ENCODE data around the gene ANKRD13B. TPM values are rescaled to one million over a fixed set of nuclear protein-coding genes. Genes with fewer than 3 reads are reported as not detected.
"Not testable (repeated sequence)": the region's sequence is repeated elsewhere in the genome, so short reads cannot be mapped to it uniquely, and the experiment has no call there.

ANKRD13B gene
- 9.4 TPM for total RNA-seq

DNA sequence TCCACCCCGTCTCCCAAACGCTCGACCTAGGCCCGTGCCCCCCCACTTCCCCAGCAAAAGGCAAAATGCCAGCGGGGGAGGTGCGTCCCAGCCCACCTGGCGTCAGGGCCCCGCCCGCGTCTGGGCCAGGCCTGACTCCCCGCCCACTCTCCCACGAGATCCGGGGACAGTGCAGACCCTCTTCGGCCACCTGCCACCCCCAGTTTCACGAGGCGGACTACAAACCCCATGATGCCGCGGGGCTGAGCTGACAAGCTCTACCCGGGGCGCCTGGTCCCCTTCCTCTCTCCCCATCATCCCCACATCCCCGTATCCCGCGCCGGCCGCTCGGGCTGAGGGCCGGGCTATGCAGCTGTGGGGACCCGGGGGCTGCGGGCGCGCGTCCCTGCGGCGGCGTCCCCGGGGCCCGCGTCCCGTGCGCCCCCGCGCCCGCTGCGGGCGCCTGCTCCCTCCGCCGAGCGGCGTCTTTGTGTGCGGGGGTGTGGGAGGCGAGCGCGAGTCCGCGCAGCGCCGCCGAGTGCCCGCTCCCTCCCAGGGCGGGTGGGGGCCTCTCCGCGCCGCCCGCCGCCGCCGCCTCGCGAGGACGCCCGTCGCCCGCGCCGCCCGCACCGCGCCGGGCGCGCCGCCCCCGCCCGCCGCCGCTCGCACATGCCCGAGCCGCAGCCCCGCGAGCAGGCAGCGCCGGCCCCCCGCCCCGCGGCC, at the start of gene ANKRD13B:
Gene ANKRD13B, plus strand, starts transcription at position 283 of the 702 bp plus-strand sequence. CDS start 490 bp downstream, outside the sequence.
- Histone ChIP-seq H3K27ac (ENCODE audit: low read depth, low read length) (peak within 1 kb of the TSS; percentile 77), H3K36me3 (ENCODE audit: control insufficient read depth in 3 of 3, insufficient read depth in 3 of 3, low read length in 3 of 3) (no peaks in the 10 kb centered on the region), H3K4me3 (ENCODE audit: low read length in 3 of 3) (peak within 1 kb of the TSS; percentile 69 to 88 (median 81)), H3K27me3 (ENCODE audit: control insufficient read depth in 3 of 3, insufficient read depth in 3 of 3, low read length in 3 of 3) (no peaks in the 10 kb centered on the region), H3K9me3 (ENCODE audit: control insufficient read depth in 3 of 3, low read length in 3 of 3) (no peaks in the 10 kb centered on the region), H3K9ac (ENCODE audit: low read depth in 1 of 3, low read length in 3 of 3) (peak within 1 kb of the TSS; percentile 49 to 90 (median 52)), H3K4me1 (ENCODE audit: control insufficient read depth in 3 of 3, insufficient read depth in 3 of 3, low read length in 3 of 3) (peaks cover 59 to 71% (median 69%) of the 10 kb centered on the region in 3 donors)

DNA sequence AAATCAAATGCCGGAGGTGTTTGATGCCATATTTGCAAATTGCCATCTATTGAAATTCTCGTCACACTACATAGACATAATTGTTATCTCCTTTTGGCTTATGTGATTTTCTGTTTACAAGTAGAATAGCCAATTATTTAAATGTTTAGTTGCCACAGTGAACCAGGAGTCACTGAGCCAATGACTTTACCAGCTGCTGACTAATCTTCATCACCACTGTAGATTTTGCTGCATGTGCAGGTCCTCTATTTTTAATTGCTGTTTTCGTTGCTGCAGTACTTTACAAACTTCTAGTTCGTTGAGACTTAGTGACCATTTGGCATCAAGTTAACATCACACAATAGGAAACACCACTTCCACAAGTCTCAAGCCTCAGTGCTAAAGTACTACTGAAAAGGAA, 48.9 kb upstream of the ANKRD13B start:
- Histone ChIP-seq H3K9me3 (ENCODE audit: control insufficient read depth in 3 of 3, low read length in 3 of 3) (no peaks in the 10 kb centered on the region), H3K36me3 (ENCODE audit: control insufficient read depth in 3 of 3, insufficient read depth in 3 of 3, low read length in 3 of 3) (peaks cover 5 to 24% (median 19%) of the 10 kb centered on the region in 3 donors), H3K27ac (ENCODE audit: low read depth, low read length) (no peak overlapping the region), H3K4me1 (ENCODE audit: control insufficient read depth in 3 of 3, insufficient read depth in 3 of 3, low read length in 3 of 3) (peaks cover 0 to 2% (median 0%) of the 10 kb centered on the region in 3 donors), H3K4me3 (ENCODE audit: low read length in 3 of 3) (no peak overlapping the region), H3K27me3 (ENCODE audit: control insufficient read depth in 3 of 3, insufficient read depth in 3 of 3, low read length in 3 of 3) (no peaks in the 10 kb centered on the region), H3K9ac (ENCODE audit: low read depth in 1 of 3, low read length in 3 of 3) (no peak overlapping the region)

DNA sequence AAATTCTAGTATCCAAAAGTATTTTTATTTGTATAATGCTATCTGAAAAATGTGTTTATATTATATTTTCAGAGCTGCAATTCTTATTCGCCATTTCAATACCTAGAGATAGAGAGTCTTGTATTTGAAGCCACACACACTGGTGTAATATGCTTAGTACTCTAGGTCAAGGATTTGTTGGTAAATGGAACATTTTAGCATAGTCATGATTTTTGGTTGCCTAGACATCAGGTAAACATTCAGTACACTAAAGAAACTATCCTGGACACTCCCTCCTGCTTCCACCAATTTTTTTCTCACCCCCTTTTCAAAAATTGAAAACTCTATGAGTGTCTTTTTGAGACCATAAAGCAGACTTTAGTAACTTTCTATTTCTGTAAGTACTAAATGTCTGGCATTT, 46.8 kb upstream of the ANKRD13B start:
- no peaks in the 10 kb centered on the region for H3K27me3 ChIP-seq (ENCODE audit: control insufficient read depth in 3 of 3, insufficient read depth in 3 of 3, low read length in 3 of 3)
- H3K4me1 ChIP-seq (ENCODE audit: control insufficient read depth in 3 of 3, insufficient read depth in 3 of 3, low read length in 3 of 3): peaks cover 0 to 8% (median 6%) of the 10 kb centered on the region in 3 donors
- H3K36me3 ChIP-seq (ENCODE audit: control insufficient read depth in 3 of 3, insufficient read depth in 3 of 3, low read length in 3 of 3): peaks cover 5 to 23% (median 19%) of the 10 kb centered on the region in 3 donors
- no peaks in the 10 kb centered on the region for H3K9me3 ChIP-seq (ENCODE audit: control insufficient read depth in 3 of 3, low read length in 3 of 3)
- H3K4me3 ChIP-seq (ENCODE audit: low read length in 3 of 3): no peak overlapping the region
- no peak overlapping the region for H3K9ac ChIP-seq (ENCODE audit: low read depth in 1 of 3, low read length in 3 of 3)
- no peak overlapping the region for H3K27ac ChIP-seq (ENCODE audit: low read depth, low read length)

DNA sequence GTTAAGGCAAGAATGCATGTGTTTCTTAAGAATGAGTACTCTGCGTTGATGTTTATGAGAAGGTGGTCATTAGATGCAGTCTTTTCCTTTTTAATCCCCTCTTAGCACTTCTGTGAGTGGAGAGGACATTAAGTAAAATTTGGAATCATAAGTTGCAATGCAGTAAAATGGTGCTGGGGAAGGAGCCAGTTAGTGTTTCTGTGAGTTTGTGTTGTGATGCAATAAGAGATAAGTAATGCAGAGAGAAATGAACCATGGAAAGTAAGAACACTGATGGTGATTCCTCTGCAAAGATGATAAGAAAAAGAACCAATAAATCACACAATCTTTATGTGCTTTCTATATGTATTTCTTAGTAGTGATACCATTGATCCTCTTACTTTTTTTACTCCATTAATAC, 46.1 kb upstream of the ANKRD13B start:
- H3K4me3 ChIP-seq (ENCODE audit: low read length in 3 of 3): no peak overlapping the region
- no peaks in the 10 kb centered on the region for H3K27me3 ChIP-seq (ENCODE audit: control insufficient read depth in 3 of 3, insufficient read depth in 3 of 3, low read length in 3 of 3)
- no peaks in the 10 kb centered on the region for H3K9me3 ChIP-seq (ENCODE audit: control insufficient read depth in 3 of 3, low read length in 3 of 3)
- peaks cover 5 to 19% (median 19%) of the 10 kb centered on the region in 3 donors for H3K36me3 ChIP-seq (ENCODE audit: control insufficient read depth in 3 of 3, insufficient read depth in 3 of 3, low read length in 3 of 3)
- H3K4me1 ChIP-seq (ENCODE audit: control insufficient read depth in 3 of 3, insufficient read depth in 3 of 3, low read length in 3 of 3): peaks cover 0 to 8% (median 6%) of the 10 kb centered on the region in 3 donors
- no peak overlapping the region for H3K27ac ChIP-seq (ENCODE audit: low read depth, low read length)
- H3K9ac ChIP-seq (ENCODE audit: low read depth in 1 of 3, low read length in 3 of 3): no peak overlapping the region

DNA sequence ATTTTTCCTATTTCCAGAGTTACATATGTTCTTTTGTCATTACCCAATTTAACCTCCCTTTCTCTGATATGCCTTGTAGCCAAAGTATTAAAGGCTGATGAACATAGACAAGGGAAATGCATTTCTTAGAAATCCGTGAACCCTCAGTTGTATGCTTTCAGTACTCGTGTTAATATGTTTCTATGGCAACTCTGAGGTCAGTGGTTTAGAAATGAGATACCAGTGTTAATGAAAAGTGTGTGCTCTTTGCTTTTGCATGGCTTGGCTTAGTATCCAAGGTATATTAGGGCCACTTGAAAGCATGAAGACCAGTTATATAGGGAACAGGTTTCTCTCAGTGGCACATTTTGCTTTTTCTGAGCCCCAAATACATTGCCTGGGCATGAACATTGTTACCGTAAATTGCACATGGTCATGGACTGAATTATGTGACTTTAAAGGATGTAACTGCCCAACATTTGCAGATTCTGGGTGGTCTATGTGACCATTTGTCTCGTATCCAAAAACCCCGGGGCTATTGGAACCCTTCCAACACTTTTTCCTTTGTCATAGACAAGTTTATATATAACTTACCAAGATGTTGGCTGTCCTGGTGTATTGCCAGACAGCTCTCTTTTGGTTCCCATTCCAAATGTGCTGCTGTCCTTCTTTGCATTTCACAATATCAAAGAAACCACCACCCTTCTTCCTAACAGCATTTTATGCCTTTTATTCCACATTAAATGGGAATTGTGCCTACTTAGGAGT, 43.6 kb upstream of the ANKRD13B start:
- Histone ChIP-seq H3K9me3 (ENCODE audit: control insufficient read depth in 3 of 3, low read length in 3 of 3) (no peaks in the 10 kb centered on the region), H3K4me1 (ENCODE audit: control insufficient read depth in 3 of 3, insufficient read depth in 3 of 3, low read length in 3 of 3) (peaks cover 0 to 8% (median 6%) of the 10 kb centered on the region in 3 donors), H3K27ac (ENCODE audit: low read depth, low read length) (no peak overlapping the region), H3K9ac (ENCODE audit: low read depth in 1 of 3, low read length in 3 of 3) (no peak overlapping the region), H3K27me3 (ENCODE audit: control insufficient read depth in 3 of 3, insufficient read depth in 3 of 3, low read length in 3 of 3) (no peaks in the 10 kb centered on the region), H3K36me3 (ENCODE audit: control insufficient read depth in 3 of 3, insufficient read depth in 3 of 3, low read length in 3 of 3) (peaks cover 0 to 4% (median 0%) of the 10 kb centered on the region in 3 donors), H3K4me3 (ENCODE audit: low read length in 3 of 3) (no peak overlapping the region)

DNA sequence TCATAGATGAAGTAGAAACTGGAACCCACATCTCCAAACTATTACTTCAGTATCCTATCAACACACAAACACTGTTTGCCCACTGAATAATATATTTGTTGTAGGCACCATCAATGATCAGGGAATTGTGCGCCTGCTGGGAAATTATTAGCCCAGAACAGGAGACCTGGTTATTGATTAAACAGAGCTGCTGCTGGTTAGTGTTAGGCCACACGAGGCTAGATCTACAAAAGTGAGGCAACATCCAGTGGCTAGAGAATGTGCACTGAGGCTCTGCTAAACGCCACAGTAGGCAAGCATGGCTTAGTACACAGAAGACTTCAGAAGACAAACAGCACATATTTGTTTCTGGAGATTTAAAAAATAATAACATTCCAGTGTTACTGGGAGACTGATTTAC, 37.1 kb upstream of the ANKRD13B start:
- H3K4me1 ChIP-seq (ENCODE audit: control insufficient read depth in 3 of 3, insufficient read depth in 3 of 3, low read length in 3 of 3): no peaks in the 10 kb centered on the region
- no peaks in the 10 kb centered on the region for H3K36me3 ChIP-seq (ENCODE audit: control insufficient read depth in 3 of 3, insufficient read depth in 3 of 3, low read length in 3 of 3)
- no peaks in the 10 kb centered on the region for H3K27me3 ChIP-seq (ENCODE audit: control insufficient read depth in 3 of 3, insufficient read depth in 3 of 3, low read length in 3 of 3)
- H3K27ac ChIP-seq (ENCODE audit: low read depth, low read length): no peak overlapping the region
- no peak overlapping the region for H3K4me3 ChIP-seq (ENCODE audit: low read length in 3 of 3)
- no peak overlapping the region for H3K9ac ChIP-seq (ENCODE audit: low read depth in 1 of 3, low read length in 3 of 3)
- no peaks in the 10 kb centered on the region for H3K9me3 ChIP-seq (ENCODE audit: control insufficient read depth in 3 of 3, low read length in 3 of 3)

DNA sequence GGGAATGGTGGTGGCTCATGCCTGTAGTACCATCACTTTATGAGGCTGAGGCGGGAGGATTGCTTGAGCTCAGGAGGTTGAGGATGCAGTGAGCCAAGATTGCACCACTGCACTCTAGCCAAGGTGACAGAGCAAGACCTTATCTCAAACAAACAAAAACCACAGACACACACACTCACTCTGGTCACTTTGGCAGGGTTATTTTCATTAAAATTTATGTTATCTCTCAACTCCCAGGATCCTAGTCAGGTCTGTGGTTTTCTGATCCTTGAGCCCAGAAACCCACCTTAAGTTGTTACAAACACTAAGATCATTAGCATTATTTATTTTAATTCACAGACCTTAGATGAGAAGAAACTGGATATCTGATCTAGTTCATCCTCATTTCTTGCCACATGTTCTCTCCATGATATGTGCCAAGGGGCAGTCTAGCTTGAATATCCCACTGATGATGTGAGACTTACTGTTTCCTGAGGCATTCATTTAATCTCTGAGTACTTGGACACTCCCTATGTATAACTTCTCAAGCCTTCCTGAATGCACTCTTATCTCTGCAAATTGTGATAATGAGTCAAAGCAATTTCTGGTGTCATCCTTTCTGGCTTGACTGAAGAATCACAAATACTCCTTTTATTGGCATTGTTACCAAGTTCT, 35.7 kb upstream of the ANKRD13B start:
- no peaks in the 10 kb centered on the region for H3K27me3 ChIP-seq (ENCODE audit: control insufficient read depth in 3 of 3, insufficient read depth in 3 of 3, low read length in 3 of 3)

DNA sequence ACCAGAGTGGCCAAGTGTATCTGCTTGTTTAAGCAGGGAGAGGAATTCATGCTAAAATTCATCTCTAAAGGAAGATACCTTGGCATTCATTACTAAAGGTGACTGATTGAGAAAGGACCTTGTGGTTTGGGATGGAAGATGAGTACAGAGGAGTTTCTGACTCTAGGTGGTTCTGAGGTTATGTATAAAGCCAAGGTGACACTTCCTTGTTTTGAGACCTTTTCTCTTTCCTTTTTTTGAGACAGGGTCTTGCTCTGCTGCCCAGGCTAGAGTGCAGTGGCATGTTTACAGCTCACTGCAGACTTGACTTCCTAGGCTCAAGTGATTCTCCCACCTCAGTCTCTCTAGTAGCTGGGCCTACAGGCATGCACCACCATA, 35.2 kb upstream of the ANKRD13B start:
- Histone ChIP-seq H3K4me1 (ENCODE audit: control insufficient read depth in 3 of 3, insufficient read depth in 3 of 3, low read length in 3 of 3) (peaks cover 7 to 16% (median 13%) of the 10 kb centered on the region in 3 donors), H3K9ac (ENCODE audit: low read depth in 1 of 3, low read length in 3 of 3) (no peak overlapping the region), H3K4me3 (ENCODE audit: low read length in 3 of 3) (no peak overlapping the region), H3K36me3 (ENCODE audit: control insufficient read depth in 3 of 3, insufficient read depth in 3 of 3, low read length in 3 of 3) (peaks cover 0 to 7% (median 0%) of the 10 kb centered on the region in 3 donors), H3K9me3 (ENCODE audit: control insufficient read depth in 3 of 3, low read length in 3 of 3) (no peaks in the 10 kb centered on the region), H3K27ac (ENCODE audit: low read depth, low read length) (no peak overlapping the region), H3K27me3 (ENCODE audit: control insufficient read depth in 3 of 3, insufficient read depth in 3 of 3, low read length in 3 of 3) (no peaks in the 10 kb centered on the region)

More for the DNA sequence above, 35.7 kb upstream of the ANKRD13B start:
- Histone ChIP-seq H3K27ac (ENCODE audit: low read depth, low read length) (no peak overlapping the region), H3K4me3 (ENCODE audit: low read length in 3 of 3) (no peak overlapping the region), H3K36me3 (ENCODE audit: control insufficient read depth in 3 of 3, insufficient read depth in 3 of 3, low read length in 3 of 3) (peaks cover 0 to 4% (median 0%) of the 10 kb centered on the region in 3 donors), H3K9ac (ENCODE audit: low read depth in 1 of 3, low read length in 3 of 3) (no peak overlapping the region), H3K9me3 (ENCODE audit: control insufficient read depth in 3 of 3, low read length in 3 of 3) (no peaks in the 10 kb centered on the region), H3K4me1 (ENCODE audit: control insufficient read depth in 3 of 3, insufficient read depth in 3 of 3, low read length in 3 of 3) (peaks cover 6 to 11% (median 9%) of the 10 kb centered on the region in 3 donors)

DNA sequence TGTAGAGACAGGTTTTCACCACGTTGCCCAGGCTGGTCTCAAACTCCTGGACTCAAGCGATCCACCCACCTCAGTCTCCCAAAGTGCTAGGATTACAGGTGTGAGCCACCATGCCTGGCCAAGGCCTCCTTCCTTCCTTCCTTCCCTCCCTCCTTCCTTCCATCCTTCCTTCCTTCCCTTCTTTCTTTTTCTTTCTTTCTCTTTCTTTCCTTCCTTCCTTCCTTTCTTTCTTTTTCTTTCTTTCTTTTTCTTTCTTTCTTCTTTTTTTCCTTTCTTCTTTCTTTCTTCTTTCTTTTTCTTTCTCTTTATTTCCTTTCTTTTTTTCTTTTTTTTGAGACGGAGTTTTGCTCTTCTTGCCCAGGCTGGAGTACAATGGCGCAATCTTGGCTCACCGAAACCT, 34.8 kb upstream of the ANKRD13B start:
- not testable (repeated sequence) for H3K4me3 ChIP-seq (ENCODE audit: low read length in 3 of 3); H3K9ac ChIP-seq (ENCODE audit: low read depth in 1 of 3, low read length in 3 of 3); H3K36me3 ChIP-seq (ENCODE audit: control insufficient read depth in 3 of 3, insufficient read depth in 3 of 3, low read length in 3 of 3); H3K27me3 ChIP-seq (ENCODE audit: control insufficient read depth in 3 of 3, insufficient read depth in 3 of 3, low read length in 3 of 3); H3K27ac ChIP-seq (ENCODE audit: low read depth, low read length); H3K9me3 ChIP-seq (ENCODE audit: control insufficient read depth in 3 of 3, low read length in 3 of 3)
- H3K4me1 ChIP-seq (ENCODE audit: control insufficient read depth in 3 of 3, insufficient read depth in 3 of 3, low read length in 3 of 3): peaks cover 7 to 16% (median 14%) of the 10 kb centered on the region in 3 donors
